Anterior cingulate cortex (tissue), 58 donors: ENCODE measurements around the gene WNK1.
"Not testable (repeated sequence)": the region's sequence is repeated elsewhere in the genome, so short reads cannot be mapped to it uniquely, and the experiment has no call there.

Experiments
- DNase-seq, 58 donors: peaks; one replicate each; lab custom pipeline; 2025; lab: John Stamatoyannopoulos, UW

WNK1 gene

GRCh38 chr12:739349-739748 lies 13.0 kb upstream of the WNK1 start:
- DNase-seq: no peak

- DNase-seq: no peak
Measured at GRCh38 chr12:740921-741320, 11.5 kb upstream of the WNK1 start.

GRCh38 chr12:749751-750270 lies 2.6 kb upstream of the WNK1 start:
- DNase-seq: no peak

- DNase-seq: no peak
Measured at GRCh38 chr12:750366-751191, 1.8 kb upstream of the WNK1 start.

GRCh38 chr12:751192-751998 lies 984 bp upstream of the WNK1 start:
- DNase-seq: peak; percentile 32 to 94 (median 86)

GRCh38 chr12:752695-753610 lies 574 bp downstream of the WNK1 start:
- DNase-seq: peak in 39 of 58 donors; percentile 20 to 87 (median 59)

GRCh38 chr12:753611-754472 lies 1.5 kb downstream of the WNK1 start:
- DNase-seq: peak in 32 of 58 donors; percentile 3 to 54 (median 30)

- peak in 4 of 58 donors; percentile 8 to 45 (median 38) for DNase-seq
Measured at GRCh38 chr12:754473-754820, 2.1 kb downstream of the WNK1 start.

- peak in 2 of 58 donors; percentile 3 to 45 for DNase-seq
Measured at GRCh38 chr12:754851-755562, 2.6 kb downstream of the WNK1 start.

- no peak for DNase-seq
Measured at GRCh38 chr12:759628-760027, 7.2 kb downstream of the WNK1 start.

GRCh38 chr12:761256-761655 lies 8.9 kb downstream of the WNK1 start:
- DNase-seq: no peak

GRCh38 chr12:765840-766239 lies 13.5 kb downstream of the WNK1 start:
- no peak for DNase-seq

- no peak for DNase-seq
Measured at GRCh38 chr12:768434-768833, 16.1 kb downstream of the WNK1 start.

- DNase-seq: no peak
Measured at GRCh38 chr12:770479-770878, 18.1 kb downstream of the WNK1 start.

- no peak for DNase-seq
Measured at GRCh38 chr12:772056-772697, 19.8 kb downstream of the WNK1 start.

- no peak for DNase-seq
Measured at GRCh38 chr12:774051-774614, 21.8 kb downstream of the WNK1 start.

- DNase-seq: not testable (repeated sequence)
Measured at GRCh38 chr12:775973-776771, 23.8 kb downstream of the WNK1 start.
